ENCODE data around the gene GRK5.

DNA sequence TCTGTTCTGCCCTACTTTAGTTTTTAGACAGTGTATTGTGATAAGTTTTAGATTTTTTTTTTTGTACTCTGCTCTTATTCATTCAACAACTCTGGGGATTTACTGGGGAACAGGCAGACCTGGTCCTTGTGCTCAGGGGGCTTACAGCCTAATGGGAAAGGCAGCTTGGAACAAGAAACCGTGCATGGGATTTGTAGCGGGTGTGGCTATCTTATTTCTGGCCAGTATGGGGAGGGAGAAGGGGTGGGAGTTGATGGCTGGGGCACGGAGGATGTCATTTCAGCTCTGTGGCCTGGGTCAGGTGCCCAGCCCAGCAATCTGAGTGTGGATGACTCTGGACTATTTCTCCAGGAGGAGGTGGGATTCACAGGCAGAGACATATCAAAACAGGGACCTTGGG lies 47.0 kb downstream of the GRK5 start:
- TF ChIP-seq CTCF (IDR thresholded peaks at IDR 0.05) (no peak), POLR2A (IDR thresholded peaks at IDR 0.05) (no peak)

Data from right lobe of liver (tissue), 4 donors.